ENCODE data around the gene RAF1.

GRCh38 chr3:12687948-12688347 is 24.0 kb upstream of the RAF1 start:
- no peak for TF ChIP-seq ZBTB7A (IDR thresholded peaks at IDR 0.05; ENCODE audit: borderline replicate concordance, control insufficient read depth, low read depth, low read length)
- no peak for TF ChIP-seq MTA2 (IDR thresholded peaks at IDR 0.05; ENCODE audit: low read depth)
- no peak for TF ChIP-seq CAMTA2 (CRISPR knock-in tag; conservative IDR thresholded peaks at IDR 0.05)
- no peak for TF ChIP-seq ARID1B (IDR thresholded peaks at IDR 0.05)
- TF ChIP-seq CEBPZ (IDR thresholded peaks at IDR 0.05; ENCODE audit: borderline replicate concordance, low read depth, low read length) = no peak
- TF ChIP-seq, protein P1, sequence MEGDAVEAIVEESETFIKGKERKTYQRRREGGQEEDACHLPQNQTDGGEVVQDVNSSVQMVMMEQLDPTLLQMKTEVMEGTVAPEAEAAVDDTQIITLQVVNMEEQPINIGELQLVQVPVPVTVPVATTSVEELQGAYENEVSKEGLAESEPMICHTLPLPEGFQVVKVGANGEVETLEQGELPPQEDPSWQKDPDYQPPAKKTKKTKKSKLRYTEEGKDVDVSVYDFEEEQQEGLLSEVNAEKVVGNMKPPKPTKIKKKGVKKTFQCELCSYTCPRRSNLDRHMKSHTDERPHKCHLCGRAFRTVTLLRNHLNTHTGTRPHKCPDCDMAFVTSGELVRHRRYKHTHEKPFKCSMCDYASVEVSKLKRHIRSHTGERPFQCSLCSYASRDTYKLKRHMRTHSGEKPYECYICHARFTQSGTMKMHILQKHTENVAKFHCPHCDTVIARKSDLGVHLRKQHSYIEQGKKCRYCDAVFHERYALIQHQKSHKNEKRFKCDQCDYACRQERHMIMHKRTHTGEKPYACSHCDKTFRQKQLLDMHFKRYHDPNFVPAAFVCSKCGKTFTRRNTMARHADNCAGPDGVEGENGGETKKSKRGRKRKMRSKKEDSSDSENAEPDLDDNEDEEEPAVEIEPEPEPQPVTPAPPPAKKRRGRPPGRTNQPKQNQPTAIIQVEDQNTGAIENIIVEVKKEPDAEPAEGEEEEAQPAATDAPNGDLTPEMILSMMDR (IDR thresholded peaks at IDR 0.05 in 2 of 3, conservative IDR thresholded peaks at IDR 0.05 in 1 of 3; ENCODE audit: insufficient read depth in 2 of 3, low read depth in 1 of 3, low read length in 3 of 3) = no peak
- no peak for TF ChIP-seq TAF1 (IDR thresholded peaks at IDR 0.05; ENCODE audit: control insufficient read depth, extremely low read depth, insufficient read depth, low read length, severe bottlenecking)
- TF ChIP-seq, protein P2, sequence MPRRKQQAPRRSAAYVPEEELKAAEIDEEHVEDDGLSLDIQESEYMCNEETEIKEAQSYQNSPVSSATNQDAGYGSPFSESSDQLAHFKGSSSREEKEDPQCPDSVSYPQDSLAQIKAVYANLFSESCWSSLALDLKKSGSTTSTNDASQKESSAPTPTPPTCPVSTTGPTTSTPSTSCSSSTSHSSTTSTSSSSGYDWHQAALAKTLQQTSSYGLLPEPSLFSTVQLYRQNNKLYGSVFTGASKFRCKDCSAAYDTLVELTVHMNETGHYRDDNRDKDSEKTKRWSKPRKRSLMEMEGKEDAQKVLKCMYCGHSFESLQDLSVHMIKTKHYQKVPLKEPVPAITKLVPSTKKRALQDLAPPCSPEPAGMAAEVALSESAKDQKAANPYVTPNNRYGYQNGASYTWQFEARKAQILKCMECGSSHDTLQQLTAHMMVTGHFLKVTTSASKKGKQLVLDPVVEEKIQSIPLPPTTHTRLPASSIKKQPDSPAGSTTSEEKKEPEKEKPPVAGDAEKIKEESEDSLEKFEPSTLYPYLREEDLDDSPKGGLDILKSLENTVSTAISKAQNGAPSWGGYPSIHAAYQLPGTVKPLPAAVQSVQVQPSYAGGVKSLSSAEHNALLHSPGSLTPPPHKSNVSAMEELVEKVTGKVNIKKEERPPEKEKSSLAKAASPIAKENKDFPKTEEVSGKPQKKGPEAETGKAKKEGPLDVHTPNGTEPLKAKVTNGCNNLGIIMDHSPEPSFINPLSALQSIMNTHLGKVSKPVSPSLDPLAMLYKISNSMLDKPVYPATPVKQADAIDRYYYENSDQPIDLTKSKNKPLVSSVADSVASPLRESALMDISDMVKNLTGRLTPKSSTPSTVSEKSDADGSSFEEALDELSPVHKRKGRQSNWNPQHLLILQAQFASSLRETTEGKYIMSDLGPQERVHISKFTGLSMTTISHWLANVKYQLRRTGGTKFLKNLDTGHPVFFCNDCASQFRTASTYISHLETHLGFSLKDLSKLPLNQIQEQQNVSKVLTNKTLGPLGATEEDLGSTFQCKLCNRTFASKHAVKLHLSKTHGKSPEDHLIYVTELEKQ (CRISPR knock-in tag; IDR thresholded peaks at IDR 0.05) = no peak
- TF ChIP-seq ZBTB40 (IDR thresholded peaks at IDR 0.05) = no peak
- no peak for TF ChIP-seq ZBTB40 (CRISPR knock-in tag; IDR thresholded peaks at IDR 0.05)
- TF ChIP-seq POLR2AphosphoS2 (IDR thresholded peaks at IDR 0.05; ENCODE audit: low read length) = no peak
- TF ChIP-seq FOXJ3 (CRISPR knock-in tag; IDR thresholded peaks at IDR 0.05) = no peak
- no peak for TF ChIP-seq SPI1 (IDR thresholded peaks at IDR 0.05; ENCODE audit: borderline replicate concordance, low read depth, low read length)
- no peak for TF ChIP-seq CHD2 (IDR thresholded peaks at IDR 0.05; ENCODE audit: low read depth, low read length)
- TF ChIP-seq ELF4 (CRISPR knock-in tag; IDR thresholded peaks at IDR 0.05) = no peak

All from K562 (cell line).